ENCODE measurements around the gene TRIAP1. TPM values are rescaled to one million over a fixed set of nuclear protein-coding genes. Genes with fewer than 3 reads are reported as not detected.
"Not testable (repeated sequence)": the region's sequence is repeated elsewhere in the genome, so short reads cannot be mapped to it uniquely, and the experiment has no call there.

The TRIAP1 gene
- total RNA-seq, 1 experiment from 2014 or later: 34.5 TPM

- TF ChIP-seq CTCF (IDR thresholded peaks at IDR 0.05; ENCODE audit: insufficient read depth in 1 of 2, low read depth in 1 of 2, low read length in 1 of 2, severe bottlenecking in 1 of 2, unreplicated experiment in 1 of 2): no peak
- Mint-ChIP-seq H3K9me3 (ENCODE audit: unreplicated experiment) (no peaks in the 10 kb centered on the region), H3K27me3 (ENCODE audit: insufficient read depth, unreplicated experiment) (no peaks in the 10 kb centered on the region), H3K36me3 (ENCODE audit: insufficient read depth, unreplicated experiment) (peaks cover 85% of the 10 kb centered on the region), H3K4me3 (ENCODE audit: unreplicated experiment) (no peak overlapping the region), H3K27ac (ENCODE audit: unreplicated experiment) (no peak overlapping the region), H3K4me1 (ENCODE audit: low read depth, unreplicated experiment) (no peaks in the 10 kb centered on the region)
- ChIA-PET CTCF (interaction anchor here (0.7 to 1.1 kb wide), 4 partner anchors 13 to 136 kb away, joined by 3 to 8 read pairs (median 5); partner anchors contain the start of gene COX6A1), POLR2A (interaction anchor here (0.6 to 1.3 kb wide), 2 partner anchors 128 to 138 kb away, joined by 3 to 5 read pairs; partner anchors contain the start of gene POP5)
- peaks cover 6% of the 10 kb centered on the region for H3K36me3 ChIP-seq (ENCODE audit: control insufficient read depth, insufficient read depth, low read length)
- DNase-seq: no peak
- intact Hi-C loops (cut with micrococcal nuclease; ENCODE audit: unreplicated experiment): no loop called here
- no peaks in the 10 kb centered on the region for H3K27me3 ChIP-seq (replicated peaks; ENCODE audit: control insufficient read depth, insufficient read depth, low read length)
- no peak overlapping the region for H3K4me3 ChIP-seq (ENCODE audit: low read depth, low read length)
- no TSS peak for BruUV-seq (replicated peaks)
- H3K4me1 ChIP-seq: peaks cover 12% of the 10 kb centered on the region
- no peaks in the 10 kb centered on the region for H3K9me3 ChIP-seq
Observed at GRCh38 chr12:120453060-120453750, 7.0 kb upstream of the TRIAP1 start.

DNA sequence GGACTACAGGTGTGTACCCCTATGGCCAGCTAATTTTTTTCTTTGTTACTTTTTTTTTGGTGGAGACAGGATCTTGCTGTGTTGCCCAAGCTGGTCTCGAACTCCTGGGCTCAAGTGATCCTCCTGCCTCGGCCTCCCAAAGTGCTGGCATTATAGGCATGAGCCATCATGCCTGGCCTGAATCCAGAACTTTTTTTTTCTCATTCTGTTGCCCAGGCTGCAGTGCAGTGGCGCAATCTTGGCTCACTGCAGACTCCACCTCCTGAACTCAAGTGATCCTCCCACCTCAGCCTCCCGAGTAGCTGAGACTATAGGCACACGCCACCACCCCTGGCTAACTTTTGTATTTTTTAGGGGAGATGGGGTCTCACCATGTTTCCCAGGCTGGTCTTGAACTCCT is 6.3 kb upstream of the TRIAP1 start:
- H3K4me3 ChIP-seq (ENCODE audit: low read depth, low read length); H3K27me3 Mint-ChIP-seq (ENCODE audit: insufficient read depth, unreplicated experiment); H3K9me3 ChIP-seq; DNase-seq; H3K36me3 ChIP-seq (ENCODE audit: control insufficient read depth, insufficient read depth, low read length); H3K4me1 Mint-ChIP-seq (ENCODE audit: low read depth, unreplicated experiment); H3K27me3 ChIP-seq (replicated peaks; ENCODE audit: control insufficient read depth, insufficient read depth, low read length); intact Hi-C loops (cut with micrococcal nuclease; ENCODE audit: unreplicated experiment); BruUV-seq (replicated peaks); H3K27ac Mint-ChIP-seq (ENCODE audit: unreplicated experiment); H3K9me3 Mint-ChIP-seq (ENCODE audit: unreplicated experiment); H3K4me3 Mint-ChIP-seq (ENCODE audit: unreplicated experiment): not testable (repeated sequence)
- CTCF ChIA-PET: interaction anchor here (1.3 kb wide), 1 partner anchor 150 kb away, joined by 3 read pairs; the partner anchor contains the start of gene SIRT4
- peaks cover 12% of the 10 kb centered on the region for H3K4me1 ChIP-seq
- POLR2A ChIA-PET: interaction anchor here (1.3 kb wide), 1 partner anchor 129 kb away, joined by 3 read pairs; the partner anchor contains the start of gene POP5
- H3K36me3 Mint-ChIP-seq (ENCODE audit: insufficient read depth, unreplicated experiment): peaks cover 81% of the 10 kb centered on the region

GRCh38 chr12:120447992-120448391 is 1.8 kb upstream of the TRIAP1 start:
- ChIA-PET CTCF (no interaction called here), POLR2A (no interaction called here)
- Histone ChIP-seq H3K27me3 (replicated peaks; ENCODE audit: control insufficient read depth, insufficient read depth, low read length) (no peaks in the 10 kb centered on the region), H3K9me3 (no peaks in the 10 kb centered on the region), H3K4me1 (peaks cover 10% of the 10 kb centered on the region), H3K4me3 (ENCODE audit: low read depth, low read length) (no peak overlapping the region), H3K36me3 (ENCODE audit: control insufficient read depth, insufficient read depth, low read length) (peaks cover 3% of the 10 kb centered on the region)
- Mint-ChIP-seq H3K9me3 (ENCODE audit: unreplicated experiment) (no peaks in the 10 kb centered on the region), H3K4me1 (ENCODE audit: low read depth, unreplicated experiment) (peaks cover 8% of the 10 kb centered on the region), H3K27ac (ENCODE audit: unreplicated experiment) (no peak overlapping the region), H3K27me3 (ENCODE audit: insufficient read depth, unreplicated experiment) (no peaks in the 10 kb centered on the region), H3K4me3 (ENCODE audit: unreplicated experiment) (peak overlapping the region; percentile 96), H3K36me3 (ENCODE audit: insufficient read depth, unreplicated experiment) (peaks cover 72% of the 10 kb centered on the region)
- no peak for TF ChIP-seq CTCF (IDR thresholded peaks at IDR 0.05; ENCODE audit: insufficient read depth in 1 of 2, low read depth in 1 of 2, low read length in 1 of 2, severe bottlenecking in 1 of 2, unreplicated experiment in 1 of 2)
- no peak for DNase-seq
- intact Hi-C loops (cut with micrococcal nuclease; ENCODE audit: unreplicated experiment): loop anchor here (2.0 kb wide), 1 partner anchor 21 kb away; the partner anchor contains the start of gene SRSF9
- no TSS peak for BruUV-seq (replicated peaks)

GRCh38 chr12:120446844-120447178 is 627 bp upstream of the TRIAP1 start:
- H3K4me1 ChIP-seq; H3K27me3 ChIP-seq (replicated peaks; ENCODE audit: control insufficient read depth, insufficient read depth, low read length); CTCF ChIA-PET; H3K9me3 Mint-ChIP-seq (ENCODE audit: unreplicated experiment); H3K36me3 ChIP-seq (ENCODE audit: control insufficient read depth, insufficient read depth, low read length); H3K4me1 Mint-ChIP-seq (ENCODE audit: low read depth, unreplicated experiment); DNase-seq; H3K27me3 Mint-ChIP-seq (ENCODE audit: insufficient read depth, unreplicated experiment); H3K9me3 ChIP-seq: not testable (repeated sequence)
- peak overlapping the region; percentile 67 for H3K4me3 ChIP-seq (ENCODE audit: low read depth, low read length)
- BruUV-seq (replicated peaks): TSS peak; percentile 77
- Mint-ChIP-seq H3K4me3 (ENCODE audit: unreplicated experiment) (peak overlapping the region; percentile 96), H3K27ac (ENCODE audit: unreplicated experiment) (peak overlapping the region; percentile 98), H3K36me3 (ENCODE audit: insufficient read depth, unreplicated experiment) (peaks cover 70% of the 10 kb centered on the region)
- POLR2A ChIA-PET: interaction anchor here (1.2 kb wide), 1 partner anchor 9 kb away, joined by 3 read pairs; no protein-coding TSS in a partner anchor
- intact Hi-C loops (cut with micrococcal nuclease; ENCODE audit: unreplicated experiment): loop anchor here (2.0 kb wide), 1 partner anchor 22 kb away; the partner anchor contains the start of gene SRSF9

Data from Caco-2 (cell line).